ENCODE results near the gene PTCD1.
"Not testable (repeated sequence)": the region's sequence is repeated elsewhere in the genome, so short reads cannot be mapped to it uniquely, and the experiment has no call there.

DNA sequence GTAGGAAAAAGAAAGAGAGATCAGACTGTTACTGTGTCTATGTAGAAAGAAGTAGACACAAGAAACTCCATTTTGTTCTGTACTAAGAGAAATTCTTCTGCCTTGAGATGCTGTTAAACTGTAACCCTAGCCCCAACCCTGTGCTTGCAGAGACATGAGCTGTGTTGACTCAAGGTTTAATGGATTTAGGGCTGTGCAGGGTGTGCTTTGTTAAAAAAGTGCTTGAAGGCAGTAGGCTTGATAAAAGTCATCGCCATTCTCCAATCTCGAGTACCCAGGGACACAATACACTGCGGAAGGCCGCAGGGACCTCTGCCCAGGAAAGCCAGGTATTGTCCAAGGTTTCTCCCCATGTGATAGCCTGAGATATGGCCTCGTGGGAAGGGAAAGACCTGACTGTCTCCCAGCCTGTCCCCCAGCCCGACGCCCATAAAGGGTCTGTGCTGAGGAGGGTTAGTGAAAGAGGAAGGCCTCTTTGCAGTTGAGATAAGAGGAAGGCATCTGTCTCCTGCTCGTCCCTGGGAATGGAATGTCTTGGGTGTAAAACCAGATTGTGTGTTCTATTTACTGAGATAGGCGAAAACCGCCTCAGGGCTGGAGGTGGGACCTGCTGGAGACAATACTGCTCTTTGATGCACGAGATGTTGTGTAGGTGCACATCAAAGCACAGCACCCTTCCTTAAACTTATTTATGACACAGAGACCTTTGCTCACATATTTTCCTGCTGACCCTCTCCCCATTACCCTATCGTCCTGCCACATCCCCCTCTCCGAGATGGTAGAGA, 6.7 kb downstream of the PTCD1 start:
- not testable (repeated sequence) for TF ChIP-seq CTCF (IDR thresholded peaks at IDR 0.05; ENCODE audit: borderline replicate concordance, extremely low read depth, low read length, poor library complexity, severe bottlenecking); EZH2 (IDR thresholded peaks at IDR 0.05; ENCODE audit: borderline replicate concordance, low read depth, low read length, severe bottlenecking)

All from DND-41 (cell line).